VCaP (cell line): ENCODE results near the gene GSC.

Experiments
- H3K27ac ChIP-seq: fragments of 450-650 bp; 2 replicates; pipeline ENCODE4 v1.5.1; 2017
- TF ChIP-seq, protein P1 (sequence below): fragments of 450-650 bp; conservative IDR thresholded peaks from 2 replicates; pipeline ENCODE4 v1.5.1; 2017; ENCODE audit warnings: mild to moderate bottlenecking, moderate library complexity

GSC gene

DNA sequence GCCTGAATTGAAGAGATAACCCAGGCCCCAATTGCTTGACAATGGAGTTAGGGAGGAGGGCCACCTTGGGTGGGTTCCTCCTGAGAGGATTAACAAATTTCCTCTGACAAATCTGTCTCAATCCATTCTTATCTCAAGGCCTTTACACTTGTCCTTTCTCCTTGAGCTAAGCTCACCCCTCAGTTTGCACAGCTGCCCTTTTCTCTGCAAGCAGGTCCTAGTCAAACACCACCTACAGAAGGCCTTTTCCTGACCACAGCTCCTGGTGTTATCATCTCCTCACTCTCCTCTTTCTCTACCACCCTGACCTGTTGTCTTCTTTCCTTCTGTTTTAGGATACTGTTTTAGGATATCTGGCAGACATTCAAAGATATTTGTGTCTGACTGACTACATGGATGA lies 26.4 kb upstream of the GSC start:
- TF ChIP-seq, protein P1, sequence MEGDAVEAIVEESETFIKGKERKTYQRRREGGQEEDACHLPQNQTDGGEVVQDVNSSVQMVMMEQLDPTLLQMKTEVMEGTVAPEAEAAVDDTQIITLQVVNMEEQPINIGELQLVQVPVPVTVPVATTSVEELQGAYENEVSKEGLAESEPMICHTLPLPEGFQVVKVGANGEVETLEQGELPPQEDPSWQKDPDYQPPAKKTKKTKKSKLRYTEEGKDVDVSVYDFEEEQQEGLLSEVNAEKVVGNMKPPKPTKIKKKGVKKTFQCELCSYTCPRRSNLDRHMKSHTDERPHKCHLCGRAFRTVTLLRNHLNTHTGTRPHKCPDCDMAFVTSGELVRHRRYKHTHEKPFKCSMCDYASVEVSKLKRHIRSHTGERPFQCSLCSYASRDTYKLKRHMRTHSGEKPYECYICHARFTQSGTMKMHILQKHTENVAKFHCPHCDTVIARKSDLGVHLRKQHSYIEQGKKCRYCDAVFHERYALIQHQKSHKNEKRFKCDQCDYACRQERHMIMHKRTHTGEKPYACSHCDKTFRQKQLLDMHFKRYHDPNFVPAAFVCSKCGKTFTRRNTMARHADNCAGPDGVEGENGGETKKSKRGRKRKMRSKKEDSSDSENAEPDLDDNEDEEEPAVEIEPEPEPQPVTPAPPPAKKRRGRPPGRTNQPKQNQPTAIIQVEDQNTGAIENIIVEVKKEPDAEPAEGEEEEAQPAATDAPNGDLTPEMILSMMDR, result no peak

DNA sequence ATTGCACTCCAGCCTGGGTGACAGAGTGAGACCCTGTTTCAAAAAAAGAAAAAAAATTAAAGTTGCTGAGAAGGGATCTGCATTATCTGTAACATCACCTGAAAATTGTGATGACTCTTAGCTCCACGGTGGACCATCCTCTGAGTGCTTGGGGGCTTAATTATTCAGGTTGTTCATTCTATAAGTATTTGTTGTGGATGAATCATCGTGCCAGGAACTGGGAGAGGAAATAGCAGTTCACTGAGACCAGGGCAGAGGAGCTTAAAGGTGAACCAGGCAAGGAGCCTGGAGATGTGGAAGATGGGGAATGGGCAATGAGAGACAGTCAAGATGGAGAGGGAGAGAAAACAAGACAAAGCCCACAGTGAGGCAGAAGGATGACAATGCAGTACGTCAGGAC lies 25.5 kb upstream of the GSC start:
- no peak overlapping the region for H3K27ac ChIP-seq
- TF ChIP-seq, protein P1, result no peak

More for the DNA sequence above, 26.4 kb upstream of the GSC start:
- H3K27ac ChIP-seq, result no peak overlapping the region

DNA sequence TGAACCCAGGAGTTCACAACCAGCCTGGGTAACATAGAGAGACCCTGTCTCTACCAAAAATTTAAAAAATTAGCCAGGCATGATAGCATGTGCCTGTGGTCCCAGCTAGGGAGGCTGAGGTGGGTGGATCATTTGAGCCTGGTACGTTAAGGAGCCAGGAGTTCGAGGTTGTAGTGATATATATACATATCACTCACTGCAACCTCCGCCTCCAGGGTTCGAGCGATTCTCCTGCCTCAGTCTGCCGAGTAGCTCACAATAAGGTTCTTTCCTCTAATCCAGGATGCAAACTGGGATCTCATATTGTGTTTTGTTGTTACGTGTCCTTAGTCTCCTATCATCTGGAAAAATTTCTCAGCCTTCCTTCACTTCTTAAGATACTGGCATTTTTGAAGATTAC lies 24.0 kb upstream of the GSC start:
- TF ChIP-seq, protein P1, result no peak
- no peak overlapping the region for H3K27ac ChIP-seq

DNA sequence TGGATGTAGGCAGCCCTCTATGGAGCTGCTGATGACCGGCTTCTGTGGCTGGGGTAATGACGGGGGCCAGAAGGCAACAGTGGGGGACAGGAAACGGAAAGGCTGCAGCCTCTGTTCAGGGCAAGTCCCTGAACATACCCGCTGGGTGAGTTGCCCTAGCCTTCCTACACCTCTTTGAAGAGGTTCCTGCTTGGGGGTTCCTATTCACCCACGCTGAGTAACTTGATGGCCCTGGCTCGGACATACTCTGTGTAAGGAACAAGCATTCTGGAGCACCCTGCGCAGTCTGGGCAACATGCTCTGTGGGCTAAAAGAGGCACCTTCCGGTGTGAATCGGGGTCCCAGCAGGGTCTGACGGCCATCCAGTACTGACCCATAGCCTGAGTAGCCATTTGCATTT lies 17.7 kb upstream of the GSC start:
- no peak overlapping the region for H3K27ac ChIP-seq
- TF ChIP-seq, protein P1, result no peak

DNA sequence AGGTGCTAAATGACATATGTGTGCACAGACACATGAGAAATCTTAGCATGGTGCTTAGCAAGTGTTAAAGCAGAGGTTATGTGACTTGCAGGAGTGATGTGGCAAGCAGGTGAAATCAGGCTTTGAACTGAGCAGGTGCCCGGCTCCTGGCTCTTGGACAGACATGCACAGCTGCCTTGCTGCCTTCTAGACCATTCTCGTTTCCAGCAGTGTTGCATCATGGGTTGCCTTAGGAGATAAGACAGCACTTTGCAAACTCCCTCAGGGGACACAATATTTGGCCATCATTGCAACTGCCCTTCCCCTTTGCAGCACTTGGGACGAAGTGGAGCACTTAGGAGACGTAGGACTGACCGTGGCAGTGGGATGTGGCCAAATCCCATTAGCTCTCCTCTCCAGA lies 17.2 kb upstream of the GSC start:
- TF ChIP-seq, protein P1, result no peak
- H3K27ac ChIP-seq, result no peak overlapping the region

DNA sequence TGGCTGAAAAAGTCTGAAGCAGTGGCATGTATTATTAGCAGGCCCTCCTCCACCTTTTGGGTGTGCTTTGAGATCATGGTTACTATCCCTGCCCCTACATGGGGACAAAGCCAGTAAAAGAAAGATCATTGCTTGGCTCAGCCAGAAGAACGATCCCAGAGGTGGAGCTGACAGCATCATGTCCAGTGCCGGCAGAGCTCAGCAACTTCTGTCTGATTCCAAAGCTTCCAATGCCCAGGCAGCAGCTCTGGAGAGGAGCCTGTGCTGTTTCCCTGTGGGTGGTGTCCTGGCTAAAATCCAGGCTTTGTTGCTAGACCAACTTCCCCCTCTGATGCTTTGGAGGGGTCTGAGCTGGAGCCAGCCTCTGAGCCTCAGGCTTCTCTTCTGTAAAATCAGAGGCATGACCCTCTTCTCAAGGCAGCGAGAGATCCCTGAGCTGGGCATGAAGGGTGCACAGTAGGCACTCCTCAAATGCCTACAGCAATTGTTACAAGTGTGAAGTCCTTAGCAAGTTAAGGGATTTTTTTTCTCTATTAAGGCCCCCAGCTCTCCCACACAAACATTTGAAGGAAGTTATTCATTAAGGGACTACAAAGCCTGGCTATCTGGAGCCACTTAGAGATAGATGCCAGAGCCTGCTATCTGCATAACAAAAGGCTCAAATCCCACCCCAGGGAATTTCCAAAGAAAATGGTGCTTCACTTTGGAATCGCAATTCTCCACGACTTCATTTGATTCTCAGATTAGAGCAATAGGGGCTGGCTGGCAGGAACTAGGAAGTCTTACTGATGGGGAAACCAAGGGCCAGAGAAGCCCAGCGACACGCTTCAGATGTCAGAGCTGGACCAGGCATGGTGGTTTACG lies 10.9 kb upstream of the GSC start:
- H3K27ac ChIP-seq, result no peak overlapping the region
- TF ChIP-seq, protein P1, result no peak

DNA sequence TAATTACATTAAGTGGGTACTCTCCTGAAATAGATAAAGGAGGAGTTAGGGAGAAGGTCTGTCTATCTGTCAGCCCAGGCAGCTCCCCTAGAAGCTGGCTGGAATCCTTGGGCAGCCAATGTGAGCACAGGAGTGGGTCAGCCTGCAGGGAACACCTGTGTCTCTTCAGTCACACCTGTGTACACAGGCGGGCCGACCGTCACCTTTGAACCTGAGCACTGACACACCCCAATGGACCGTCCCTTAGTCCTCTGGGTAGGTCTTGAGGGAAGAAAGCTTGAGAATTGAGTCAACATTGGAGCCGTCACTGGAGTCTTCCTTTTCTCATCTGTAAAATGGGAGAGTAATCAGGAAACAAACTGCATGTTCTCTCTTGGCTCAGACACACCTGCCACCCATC lies 9.8 kb upstream of the GSC start:
- no peak overlapping the region for H3K27ac ChIP-seq
- TF ChIP-seq, protein P1, result no peak
